ENCODE results near the gene RAB34.

GRCh38 chr17:28700830-28701492 is 16.7 kb downstream of the RAB34 start:
- TF ChIP-seq, protein P1, sequence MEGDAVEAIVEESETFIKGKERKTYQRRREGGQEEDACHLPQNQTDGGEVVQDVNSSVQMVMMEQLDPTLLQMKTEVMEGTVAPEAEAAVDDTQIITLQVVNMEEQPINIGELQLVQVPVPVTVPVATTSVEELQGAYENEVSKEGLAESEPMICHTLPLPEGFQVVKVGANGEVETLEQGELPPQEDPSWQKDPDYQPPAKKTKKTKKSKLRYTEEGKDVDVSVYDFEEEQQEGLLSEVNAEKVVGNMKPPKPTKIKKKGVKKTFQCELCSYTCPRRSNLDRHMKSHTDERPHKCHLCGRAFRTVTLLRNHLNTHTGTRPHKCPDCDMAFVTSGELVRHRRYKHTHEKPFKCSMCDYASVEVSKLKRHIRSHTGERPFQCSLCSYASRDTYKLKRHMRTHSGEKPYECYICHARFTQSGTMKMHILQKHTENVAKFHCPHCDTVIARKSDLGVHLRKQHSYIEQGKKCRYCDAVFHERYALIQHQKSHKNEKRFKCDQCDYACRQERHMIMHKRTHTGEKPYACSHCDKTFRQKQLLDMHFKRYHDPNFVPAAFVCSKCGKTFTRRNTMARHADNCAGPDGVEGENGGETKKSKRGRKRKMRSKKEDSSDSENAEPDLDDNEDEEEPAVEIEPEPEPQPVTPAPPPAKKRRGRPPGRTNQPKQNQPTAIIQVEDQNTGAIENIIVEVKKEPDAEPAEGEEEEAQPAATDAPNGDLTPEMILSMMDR (IDR thresholded peaks at IDR 0.05), result no peak
- TF ChIP-seq POLR2AphosphoS5 (IDR thresholded peaks at IDR 0.05) (no peak), POLR2A (IDR thresholded peaks at IDR 0.05) (no peak)

All from gastroesophageal sphincter (tissue), 3 donors.